ENCODE data around the gene LYST. TPM values are rescaled to one million over a fixed set of nuclear protein-coding genes. Genes with fewer than 3 reads are reported as not detected.

The LYST gene
- polyA plus RNA-seq, 3 donors, result 46.3 to 128 (median 67.9) TPM

GRCh38 chr1:235657269-235657668 is 209.4 kb downstream of the LYST start:
- intact Hi-C loops (cut with micrococcal nuclease), result loop anchor here (10.0 kb wide), 2 partner anchors 132 to 142 kb away; no protein-coding TSS in a partner anchor
- Histone ChIP-seq H3K9ac (ENCODE audit: insufficient read depth, low read length, poor library complexity, severe bottlenecking) (no peak overlapping the region), H3K4me1 (ENCODE audit: control insufficient read depth in 1 of 2, insufficient read depth in 2 of 2, low read length in 2 of 2) (no peaks in the 10 kb centered on the region), H3K4me3 (replicated peaks in 1 of 3; ENCODE audit: low read depth in 2 of 3, low read length in 3 of 3) (no peak overlapping the region), H4K20me1 (ENCODE audit: insufficient read depth, low read length) (peaks cover 29% of the 10 kb centered on the region), H3K27ac (ENCODE audit: low read depth in 1 of 2, low read length in 2 of 2) (no peak overlapping the region), H3K36me3 (replicated peaks in 1 of 2; ENCODE audit: control insufficient read depth in 1 of 2, insufficient read depth in 2 of 2, low read length in 2 of 2) (peaks cover 20 to 24% of the 10 kb centered on the region in 2 donors), H2AFZ (ENCODE audit: insufficient read depth, low read depth, low read length, poor library complexity, severe bottlenecking) (no peak overlapping the region), H3K9me3 (replicated peaks in 1 of 2; ENCODE audit: control insufficient read depth in 1 of 2, insufficient read depth in 1 of 2, low read length in 2 of 2) (no peaks in the 10 kb centered on the region), H3K27me3 (ENCODE audit: control insufficient read depth in 2 of 2, insufficient read depth in 2 of 2, low read length in 2 of 2) (peaks cover 20 to 28% of the 10 kb centered on the region in 2 donors), H3K4me2 (replicated peaks; ENCODE audit: extremely low read depth, low read length, poor library complexity, severe bottlenecking) (no peak overlapping the region), H3K79me2 (ENCODE audit: insufficient read depth, low read length) (no peaks in the 10 kb centered on the region)
- TF ChIP-seq CTCF (IDR thresholded peaks at IDR 0.05), result no peak
- no peak overlapping the region for H3K4me3 Mint-ChIP-seq
- H3K36me3 Mint-ChIP-seq, result peaks cover 18 to 28% of the 10 kb centered on the region in 2 donors
- peak overlapping the region in 1 of 7 donors; percentile 39 for H3K27ac Mint-ChIP-seq
- no peaks in the 10 kb centered on the region for H3K4me1 Mint-ChIP-seq
- peaks cover 0 to 3% (median under 1%) of the 10 kb centered on the region in 7 donors for H3K9me3 Mint-ChIP-seq
- no peak for DNase-seq
- peaks cover 26 to 33% (median 31%) of the 10 kb centered on the region in 3 donors for H3K27me3 Mint-ChIP-seq (ENCODE audit: low read depth in 3 of 3)
- 92% methylated on average over 2 of the region's 5 CpGs for WGBS (ENCODE audit: insufficient coverage)

- Histone ChIP-seq H3K27ac (ENCODE audit: low read depth in 1 of 2, low read length in 2 of 2) (no peak overlapping the region), H3K27me3 (ENCODE audit: control insufficient read depth in 2 of 2, insufficient read depth in 2 of 2, low read length in 2 of 2) (peaks cover 52 to 70% of the 10 kb centered on the region in 2 donors), H3K9me3 (replicated peaks in 1 of 2; ENCODE audit: control insufficient read depth in 1 of 2, insufficient read depth in 1 of 2, low read length in 2 of 2) (peaks cover 0 to 18% of the 10 kb centered on the region in 2 donors), H4K20me1 (ENCODE audit: insufficient read depth, low read length) (no peaks in the 10 kb centered on the region), H3K4me3 (replicated peaks in 1 of 3; ENCODE audit: low read depth in 2 of 3, low read length in 3 of 3) (no peak overlapping the region), H3K4me1 (ENCODE audit: control insufficient read depth in 1 of 2, insufficient read depth in 2 of 2, low read length in 2 of 2) (peaks cover 22 to 23% of the 10 kb centered on the region in 2 donors), H3K9ac (ENCODE audit: insufficient read depth, low read length, poor library complexity, severe bottlenecking) (no peak overlapping the region), H3K36me3 (replicated peaks in 1 of 2; ENCODE audit: control insufficient read depth in 1 of 2, insufficient read depth in 2 of 2, low read length in 2 of 2) (no peaks in the 10 kb centered on the region), H3K4me2 (replicated peaks; ENCODE audit: extremely low read depth, low read length, poor library complexity, severe bottlenecking) (no peak overlapping the region), H3K79me2 (ENCODE audit: insufficient read depth, low read length) (no peaks in the 10 kb centered on the region), H2AFZ (ENCODE audit: insufficient read depth, low read depth, low read length, poor library complexity, severe bottlenecking) (no peak overlapping the region)
- H3K27ac Mint-ChIP-seq, result no peak overlapping the region
- TF ChIP-seq CTCF (IDR thresholded peaks at IDR 0.05), result no peak
- WGBS (ENCODE audit: insufficient coverage), result 100% methylated on average over 7 of the region's 11 CpGs
- H3K4me1 Mint-ChIP-seq, result peaks cover 19% of the 10 kb centered on the region
- H3K36me3 Mint-ChIP-seq, result peaks cover 9 to 13% of the 10 kb centered on the region in 2 donors
- intact Hi-C loops (cut with micrococcal nuclease), result loop anchor here (10.0 kb wide), 2 partner anchors 128 to 138 kb away; no protein-coding TSS in a partner anchor
- DNase-seq, result no peak
- H3K4me3 Mint-ChIP-seq, result peak overlapping the region in 1 of 2 donors; percentile 71
- H3K27me3 Mint-ChIP-seq (ENCODE audit: low read depth in 3 of 3), result peaks cover 61 to 73% (median 70%) of the 10 kb centered on the region in 3 donors
- peaks cover 0 to 24% (median 10%) of the 10 kb centered on the region in 7 donors for H3K9me3 Mint-ChIP-seq
Observed at GRCh38 chr1:235652364-235652763, 214.3 kb downstream of the LYST start.

Measured in CD14-positive monocyte (primary cell).